Measurements from ENCODE around the gene PLPP4. TPM values are rescaled to one million over a fixed set of nuclear protein-coding genes. Genes with fewer than 3 reads are reported as not detected.

Gene PLPP4
- total RNA-seq, 1 experiment from 2014 or later, result not detected

GRCh38 chr10:120630266-120630665 is 173.2 kb downstream of the PLPP4 start:
- Histone ChIP-seq H3K9me2 (ENCODE audit: insufficient read depth) (no peaks in the 10 kb centered on the region), H3K4me1 (replicated peaks; ENCODE audit: insufficient read depth) (no peaks in the 10 kb centered on the region), H3K4me2 (no peak overlapping the region), H3K4me3 (no peak overlapping the region), H2AFZ (no peak overlapping the region), H3K9me3 (ENCODE audit: insufficient read depth, low read depth) (no peaks in the 10 kb centered on the region), H3K36me3 (ENCODE audit: low read depth) (no peaks in the 10 kb centered on the region), H3K27me3 (ENCODE audit: insufficient read depth, low read depth) (no peaks in the 10 kb centered on the region), H3K79me2 (ENCODE audit: low read depth) (no peaks in the 10 kb centered on the region), H3F3A (ENCODE audit: insufficient read depth, low read depth) (no peaks in the 10 kb centered on the region), H4K20me1 (ENCODE audit: insufficient read depth) (no peaks in the 10 kb centered on the region), H3K27ac (no peak overlapping the region)
- no peak for DNase-seq
- ChIA-PET CTCF (no interaction called here), POLR2A (ENCODE audit: unreplicated experiment) (no interaction called here)
- TF ChIP-seq EZH2 (IDR thresholded peaks at IDR 0.05; ENCODE audit: low read depth) (no peak), CTCF (conservative IDR thresholded peaks at IDR 0.05) (no peak)
- no TSS peak for BruUV-seq (replicated peaks)
- intact Hi-C loops (cut with micrococcal nuclease; ENCODE audit: unreplicated experiment), result no loop called here

- Histone ChIP-seq H3K79me2 (ENCODE audit: low read depth) (no peaks in the 10 kb centered on the region), H3K27me3 (ENCODE audit: insufficient read depth, low read depth) (no peaks in the 10 kb centered on the region), H3K36me3 (ENCODE audit: low read depth) (no peaks in the 10 kb centered on the region), H3K4me1 (replicated peaks; ENCODE audit: insufficient read depth) (no peaks in the 10 kb centered on the region), H3K4me3 (no peak overlapping the region), H3F3A (ENCODE audit: insufficient read depth, low read depth) (no peaks in the 10 kb centered on the region), H2AFZ (no peak overlapping the region), H3K4me2 (no peak overlapping the region), H3K9me3 (ENCODE audit: insufficient read depth, low read depth) (no peaks in the 10 kb centered on the region), H3K27ac (no peak overlapping the region), H3K9me2 (ENCODE audit: insufficient read depth) (no peaks in the 10 kb centered on the region), H4K20me1 (ENCODE audit: insufficient read depth) (no peaks in the 10 kb centered on the region)
- TF ChIP-seq EZH2 (IDR thresholded peaks at IDR 0.05; ENCODE audit: low read depth), result no peak
- no peak for TF ChIP-seq CTCF (conservative IDR thresholded peaks at IDR 0.05)
- no TSS peak for BruUV-seq (replicated peaks)
- CTCF ChIA-PET, result no interaction called here
- no peak for DNase-seq
- POLR2A ChIA-PET (ENCODE audit: unreplicated experiment), result no interaction called here
- intact Hi-C loops (cut with micrococcal nuclease; ENCODE audit: unreplicated experiment), result no loop called here
These were observed 175.0 kb downstream of the PLPP4 start for GRCh38 chr10:120632047-120632446.

GRCh38 chr10:120632942-120633341 is 175.9 kb downstream of the PLPP4 start:
- BruUV-seq (replicated peaks), result no TSS peak
- Histone ChIP-seq H4K20me1 (ENCODE audit: insufficient read depth) (no peaks in the 10 kb centered on the region), H3K4me1 (replicated peaks; ENCODE audit: insufficient read depth) (no peaks in the 10 kb centered on the region), H3K4me3 (no peak overlapping the region), H3K27ac (no peak overlapping the region), H3F3A (ENCODE audit: insufficient read depth, low read depth) (no peaks in the 10 kb centered on the region), H3K9me2 (ENCODE audit: insufficient read depth) (no peaks in the 10 kb centered on the region), H3K27me3 (ENCODE audit: insufficient read depth, low read depth) (no peaks in the 10 kb centered on the region), H3K79me2 (ENCODE audit: low read depth) (no peaks in the 10 kb centered on the region), H3K4me2 (no peak overlapping the region), H2AFZ (no peak overlapping the region), H3K9me3 (ENCODE audit: insufficient read depth, low read depth) (no peaks in the 10 kb centered on the region), H3K36me3 (ENCODE audit: low read depth) (no peaks in the 10 kb centered on the region)
- DNase-seq, result no peak
- POLR2A ChIA-PET (ENCODE audit: unreplicated experiment), result no interaction called here
- intact Hi-C loops (cut with micrococcal nuclease; ENCODE audit: unreplicated experiment), result no loop called here
- TF ChIP-seq CTCF (conservative IDR thresholded peaks at IDR 0.05) (no peak), EZH2 (IDR thresholded peaks at IDR 0.05; ENCODE audit: low read depth) (no peak)
- CTCF ChIA-PET, result no interaction called here

All from PC-9 (cell line).